ENCODE measurements around the gene SLC17A5. TPM values are rescaled to one million over a fixed set of nuclear protein-coding genes. Genes with fewer than 3 reads are reported as not detected.
"Not testable (repeated sequence)": the region's sequence is repeated elsewhere in the genome, so short reads cannot be mapped to it uniquely, and the experiment has no call there.

The SLC17A5 gene
- total RNA-seq (2014; rRNA removed; shearing (Covaris generic)), result 9.1 and 11.2 TPM in 2 replicates
- polyA plus RNA-seq (2015; cell fraction: cytosol; rRNA removed), result 8.9 and 10.0 TPM in 2 replicates
- 6.0 and 6.8 TPM in 2 replicates for polyA plus RNA-seq (2015; cell fraction: nucleus; rRNA removed)

DNA sequence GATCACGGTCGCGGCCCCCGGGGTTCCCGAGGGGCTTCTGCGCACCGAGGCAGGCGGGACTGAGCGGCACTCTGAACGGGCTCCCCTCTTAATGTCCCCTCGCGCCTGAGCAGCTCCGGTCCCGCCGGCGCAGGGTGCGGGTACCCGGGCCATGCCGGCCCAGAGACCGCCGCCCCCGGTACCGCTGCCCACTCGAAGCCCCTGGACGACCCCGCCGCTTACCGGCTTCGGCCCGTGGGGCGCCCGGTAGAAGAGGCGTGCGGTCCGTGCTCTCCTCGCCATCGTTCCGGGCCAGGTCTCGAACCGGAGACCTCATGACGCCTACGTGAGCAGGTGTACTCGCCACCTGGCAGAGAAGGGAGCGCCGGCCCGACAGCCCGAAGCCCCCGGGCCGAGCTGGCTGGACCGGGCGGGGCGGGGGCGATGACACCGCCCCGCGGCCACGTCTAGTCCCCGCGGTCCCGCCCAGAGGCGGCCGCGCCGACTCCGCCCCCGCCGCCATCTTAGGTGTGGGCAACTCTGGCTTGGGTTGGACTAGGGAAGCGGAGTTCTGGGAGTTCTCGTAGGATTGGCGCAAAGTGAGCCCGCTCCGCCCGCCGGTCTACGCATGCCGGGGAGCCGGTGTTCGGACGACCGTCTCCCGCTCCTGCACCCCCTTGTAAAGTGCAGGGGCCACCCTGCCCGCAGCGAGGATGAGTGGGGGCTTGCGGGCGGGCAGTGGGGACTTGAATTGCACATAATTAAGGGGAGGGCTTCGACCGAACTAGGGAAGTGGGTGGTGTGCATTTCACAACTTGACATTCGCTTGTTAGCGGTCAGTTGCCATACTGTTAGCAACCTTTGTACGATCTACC, at the start of gene SLC17A5:
Gene SLC17A5, minus strand, starts transcription at position 422 of the 854 bp plus-strand sequence. Its CDS starts 106 bp downstream, at position 316.
- peak; percentile 92 for DNase-seq (ENCODE audit: low read depth)

DNA sequence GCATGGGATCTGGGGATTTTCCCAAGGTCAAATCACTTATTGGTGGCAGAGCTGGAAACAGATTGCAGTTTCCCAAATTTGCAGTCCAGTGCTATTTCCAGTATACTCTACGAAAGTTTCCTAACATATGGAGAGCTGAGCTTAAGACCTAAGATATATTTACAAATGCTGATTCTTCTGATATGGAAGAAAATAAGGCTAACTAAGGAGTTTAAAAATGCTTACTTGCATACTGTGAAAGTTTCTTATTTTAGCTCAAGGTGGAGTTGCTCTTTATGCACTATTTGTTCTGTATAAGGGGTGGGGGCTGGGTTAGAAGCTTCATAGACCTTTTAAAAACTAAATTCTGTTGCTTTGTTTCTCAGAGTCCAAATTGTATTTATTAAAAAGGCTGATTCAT, 49.7 kb upstream of the SLC17A5 start:
- no peak for DNase-seq (ENCODE audit: low read depth)

GRCh38 chr6:73702444-73702843, 48.7 kb upstream of the SLC17A5 start:
- no peak for DNase-seq (ENCODE audit: low read depth)

- no peak for DNase-seq (ENCODE audit: low read depth)
Measured at GRCh38 chr6:73699676-73700459, 46.1 kb upstream of the SLC17A5 start.

DNA sequence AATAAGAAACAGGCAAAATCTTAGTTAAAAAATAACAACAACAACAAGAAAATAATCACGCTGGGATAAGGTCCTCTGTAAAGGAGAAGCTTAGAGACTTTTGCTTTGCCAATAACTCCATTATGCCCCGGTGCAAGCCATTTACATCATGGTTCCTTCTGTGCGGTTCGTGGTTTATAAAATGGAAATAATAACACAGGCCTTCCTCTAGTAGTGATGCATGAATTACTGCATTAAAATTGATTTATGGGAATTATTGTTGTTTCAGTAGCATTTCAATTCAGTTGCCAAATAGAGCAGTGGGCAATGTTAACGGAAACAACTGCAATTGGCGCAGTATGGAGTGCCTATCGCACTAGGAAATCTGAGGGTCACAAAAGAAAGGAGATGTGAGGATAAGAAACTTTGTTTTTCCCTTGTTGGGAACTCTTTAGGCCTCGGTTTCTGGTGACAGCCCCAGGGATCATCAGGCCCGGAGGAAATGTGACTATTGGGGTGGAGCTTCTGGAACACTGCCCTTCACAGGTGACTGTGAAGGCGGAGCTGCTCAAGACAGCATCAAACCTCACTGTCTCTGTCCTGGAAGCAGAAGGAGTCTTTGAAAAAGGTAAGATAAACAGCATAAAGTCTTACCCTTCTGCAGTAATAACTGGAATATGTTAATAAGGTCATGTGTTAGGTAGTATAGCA, 43.3 kb upstream of the SLC17A5 start:
- no peak for DNase-seq (ENCODE audit: low read depth)

GRCh38 chr6:73695619-73696421, 42.0 kb upstream of the SLC17A5 start, which contains the start of gene CD109:
Gene CD109, plus strand, starts transcription at chr6:73696203. Its CDS starts 13 bp downstream, at chr6:73696216.
- DNase-seq (ENCODE audit: low read depth), result peak; percentile 87

DNA sequence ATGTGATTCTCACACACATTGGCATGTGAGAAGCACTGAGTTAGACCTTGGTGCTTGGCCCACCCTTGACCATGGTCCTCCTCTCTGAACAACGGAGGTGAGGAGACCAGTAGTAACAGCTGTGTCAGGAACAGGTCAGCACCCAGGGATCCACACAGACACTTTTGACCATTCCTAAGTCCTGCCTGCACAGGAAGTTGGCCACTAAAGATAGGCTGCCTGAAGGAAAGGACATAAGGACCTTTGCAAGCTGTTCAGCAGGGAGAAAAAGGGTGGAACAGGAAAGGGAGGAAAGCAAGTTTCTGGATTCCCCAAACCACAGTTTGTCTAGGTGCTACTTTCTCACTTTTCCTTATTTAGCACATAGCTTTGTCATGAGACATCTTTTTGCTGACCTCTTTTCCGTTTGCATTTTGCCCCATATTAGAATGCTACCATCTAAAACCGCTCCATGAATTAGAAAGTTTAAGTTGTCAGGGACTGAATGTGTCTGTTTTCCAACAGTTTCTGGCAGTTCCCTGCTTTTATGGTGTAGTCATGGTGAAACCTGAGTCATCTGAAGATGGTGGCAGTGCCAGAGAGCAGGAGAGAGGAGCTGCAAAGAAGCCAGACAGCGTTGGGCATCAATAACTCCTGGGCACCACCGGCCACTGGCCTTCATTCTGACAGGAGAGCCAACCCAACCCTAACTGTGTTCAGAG, 41.1 kb upstream of the SLC17A5 start:
- peak; percentile 78 for DNase-seq (ENCODE audit: low read depth)

DNA sequence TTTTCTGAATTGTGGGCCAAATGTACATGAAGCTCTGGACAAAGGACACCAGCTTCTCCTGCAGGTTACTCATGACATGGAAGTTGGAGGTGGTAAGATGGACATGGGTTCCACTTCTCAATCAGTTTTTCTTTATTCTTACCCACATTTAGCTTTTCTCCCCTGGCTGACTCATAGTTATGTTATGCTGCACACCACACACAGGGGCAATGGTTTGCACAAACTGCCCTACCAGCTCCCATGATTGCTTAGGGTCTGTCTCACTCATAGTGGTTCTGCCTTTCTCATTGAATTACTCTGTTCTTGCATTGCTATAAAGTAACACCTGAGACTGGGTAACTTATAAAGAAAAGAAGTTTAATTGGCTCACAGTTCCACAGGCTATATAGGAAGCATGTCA, 37.7 kb upstream of the SLC17A5 start:
- peak; percentile 78 for DNase-seq (ENCODE audit: low read depth)

DNA sequence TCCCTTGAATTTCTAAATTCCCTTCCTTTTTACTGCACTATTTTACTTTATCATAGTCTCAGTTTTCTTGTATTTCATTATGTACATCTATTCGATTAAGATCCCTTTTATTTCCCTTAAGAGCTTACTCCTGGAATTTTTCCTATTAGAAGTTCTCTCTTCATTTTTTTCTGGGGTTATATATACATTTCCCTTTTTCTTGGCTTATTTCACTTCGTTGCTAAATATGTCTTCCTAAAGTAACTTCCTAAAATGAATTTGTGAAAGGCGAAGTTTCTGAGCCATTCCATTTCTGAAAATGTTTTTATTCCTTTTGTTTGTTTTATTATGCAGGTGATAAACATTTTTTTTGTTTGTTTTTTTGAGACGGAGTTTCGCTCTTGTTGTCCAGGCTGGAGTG, 36.3 kb upstream of the SLC17A5 start:
- no peak for DNase-seq (ENCODE audit: low read depth)

DNA sequence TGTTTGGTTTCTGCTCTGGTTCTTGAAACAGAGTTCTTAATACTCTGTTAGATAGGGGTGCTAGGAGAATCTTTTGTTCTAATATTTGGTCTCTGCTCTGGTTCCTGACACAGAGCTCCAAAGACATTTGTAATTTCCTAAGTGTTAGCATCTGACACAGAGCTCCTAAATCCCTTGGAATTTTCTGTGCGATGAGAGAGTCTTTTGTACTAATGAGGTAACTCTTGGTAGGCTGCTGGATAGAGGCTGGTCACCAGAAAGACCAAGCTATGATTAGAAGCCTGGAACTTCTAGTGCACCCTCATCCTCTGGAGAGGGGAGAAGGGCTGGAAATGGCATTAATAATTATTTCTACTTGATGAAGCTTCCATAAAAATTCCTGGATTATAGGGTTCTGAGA, 34.6 kb upstream of the SLC17A5 start:
- no peak for DNase-seq (ENCODE audit: low read depth)

DNA sequence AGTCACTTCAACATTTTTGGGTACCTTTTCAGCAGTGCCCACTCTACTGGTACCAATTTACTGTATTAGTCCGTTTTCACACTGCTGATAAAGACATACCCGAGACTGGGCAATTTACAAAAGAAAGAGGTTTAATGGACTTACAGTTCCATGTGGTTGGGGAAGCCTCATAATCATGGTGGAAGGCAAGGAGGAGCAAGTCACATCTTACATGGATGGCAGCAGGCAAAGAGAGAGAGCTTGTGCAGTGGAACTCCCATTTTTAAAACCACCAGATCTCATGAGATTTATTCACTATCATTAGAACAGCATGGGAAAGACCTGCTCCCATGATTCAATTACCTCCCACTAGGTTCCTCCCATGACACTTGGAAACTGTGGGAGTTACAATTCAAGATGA, 29.8 kb upstream of the SLC17A5 start:
- DNase-seq (ENCODE audit: low read depth), result not testable (repeated sequence)

DNA sequence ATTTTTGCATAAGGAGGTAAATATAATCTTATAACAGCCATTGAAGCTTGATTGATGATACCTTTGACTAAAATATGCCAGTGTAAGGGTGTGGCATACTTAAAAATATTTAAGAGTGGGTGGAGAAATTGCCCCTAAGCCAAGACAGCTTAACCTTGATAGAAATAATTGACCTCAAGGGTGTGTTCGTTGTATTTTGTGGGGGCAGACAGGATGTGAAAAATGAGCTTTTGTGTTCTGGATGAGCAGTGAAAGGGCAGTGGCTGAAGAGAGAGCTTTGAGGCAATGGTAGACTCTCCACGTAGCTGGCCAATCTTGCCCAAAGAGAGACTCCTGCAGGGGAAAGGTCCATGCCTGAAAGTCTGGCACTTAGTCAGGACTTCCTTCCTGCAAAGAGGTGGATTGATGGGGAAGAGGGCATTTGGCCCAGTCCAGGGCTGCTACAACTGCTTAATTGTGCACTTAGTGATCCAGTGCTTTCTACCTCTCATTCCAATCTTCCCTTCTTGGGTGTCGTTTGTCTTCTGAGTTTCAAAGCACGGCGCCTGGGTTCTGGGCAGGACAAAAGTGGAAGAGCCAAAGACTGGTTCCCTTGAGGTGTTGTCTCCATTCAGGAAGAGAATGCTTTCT, 26.6 kb upstream of the SLC17A5 start:
- no peak for DNase-seq (ENCODE audit: low read depth)

DNA sequence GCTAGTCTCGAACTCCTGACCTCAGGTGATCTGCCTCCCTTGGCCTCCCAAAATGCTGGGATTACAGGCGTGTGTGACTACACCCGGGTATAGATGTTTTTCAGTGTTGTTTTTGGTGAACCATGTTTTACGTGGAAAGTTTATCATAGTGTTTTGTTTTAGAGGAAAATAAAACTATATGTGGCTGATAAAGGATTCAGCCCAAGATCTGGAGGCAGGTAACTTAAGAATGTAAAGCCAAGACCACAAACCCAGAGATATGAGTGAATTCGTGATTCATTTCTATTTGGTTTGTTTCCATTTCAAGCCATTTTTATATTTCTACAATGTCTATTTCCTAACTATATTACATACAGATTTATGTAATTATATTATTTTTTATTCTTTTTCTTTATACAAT, 26.1 kb upstream of the SLC17A5 start:
- DNase-seq (ENCODE audit: low read depth), result not testable (repeated sequence)

DNA sequence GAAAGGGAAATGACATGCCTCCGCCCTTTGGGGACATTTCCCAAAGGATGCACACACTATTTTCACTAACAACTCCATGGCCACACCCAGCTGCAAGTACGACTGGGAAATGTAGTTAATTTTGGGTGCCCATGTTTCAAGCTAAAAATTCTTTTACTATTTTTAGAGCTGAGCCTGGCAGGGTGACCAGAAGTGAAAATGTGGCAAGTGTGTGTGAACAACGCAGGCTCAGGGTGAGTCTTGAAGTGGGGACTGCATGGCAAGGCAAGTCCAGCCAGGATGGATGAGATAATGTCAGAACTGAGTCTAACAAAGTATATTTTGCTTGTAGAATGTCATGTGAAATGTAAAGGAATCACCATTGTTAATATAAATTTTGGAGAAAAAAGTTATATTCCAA, 25.2 kb upstream of the SLC17A5 start:
- DNase-seq (ENCODE audit: low read depth), result no peak

GRCh38 chr6:73675466-73676098, 21.8 kb upstream of the SLC17A5 start:
- peak; percentile 78 for DNase-seq (ENCODE audit: low read depth)

GRCh38 chr6:73671911-73672685, 18.3 kb upstream of the SLC17A5 start:
- no peak for DNase-seq (ENCODE audit: low read depth)

GRCh38 chr6:73669005-73669404, 15.2 kb upstream of the SLC17A5 start:
- DNase-seq (ENCODE audit: low read depth), result no peak

DNA sequence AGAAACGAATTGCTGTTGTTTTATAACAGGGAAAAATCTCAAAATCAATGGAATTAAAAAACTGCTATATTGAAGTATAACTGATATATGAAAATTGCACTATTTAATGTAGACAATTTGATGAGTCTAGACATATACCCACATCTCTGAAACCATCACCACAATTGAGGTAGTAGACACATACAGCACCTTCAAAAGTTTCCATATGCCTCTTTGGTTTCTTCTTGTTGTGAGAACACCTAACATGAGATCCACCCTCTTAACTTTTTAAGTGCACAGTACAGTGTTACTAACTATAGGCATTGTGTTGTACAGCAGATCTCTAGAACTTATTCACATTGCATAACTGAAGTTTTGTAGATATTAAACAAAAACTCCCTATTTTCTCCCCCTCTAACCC, 14.0 kb upstream of the SLC17A5 start:
- DNase-seq (ENCODE audit: low read depth), result no peak
